DMS53 (cell line): ENCODE data around the gene TMC2.
"Not testable (repeated sequence)": the region's sequence is repeated elsewhere in the genome, so short reads cannot be mapped to it uniquely, and the experiment has no call there.

Experiments used
- DNase-seq: peaks from one replicate; lab custom pipeline; 2025; lab: John Stamatoyannopoulos, UW

Gene TMC2

DNA sequence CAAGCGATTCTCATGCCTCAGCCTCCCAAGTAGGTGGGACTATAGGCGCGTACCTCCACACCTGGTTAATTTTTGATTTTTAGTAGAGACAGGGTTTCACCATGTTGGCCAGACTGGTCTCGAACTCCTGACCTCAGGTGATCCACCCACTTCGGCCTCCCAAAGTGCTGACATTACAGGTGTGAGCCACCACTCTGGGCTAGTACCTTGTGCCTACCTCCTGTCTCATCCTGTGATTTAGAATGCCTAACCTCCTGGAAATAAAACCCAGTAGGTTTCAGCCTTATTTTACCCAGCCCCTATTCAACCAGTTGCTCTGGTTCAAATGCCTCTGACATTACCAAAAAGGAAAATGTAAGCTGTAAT is 10.2 kb upstream of the TMC2 start:
- DNase-seq = not testable (repeated sequence)

- DNase-seq = no peak
Observed at GRCh38 chr20:2527762-2528161, 8.6 kb upstream of the TMC2 start.

- no peak for DNase-seq
Observed at GRCh38 chr20:2528671-2529271, 7.6 kb upstream of the TMC2 start.

- no peak for DNase-seq
Observed at GRCh38 chr20:2533118-2533517, 3.3 kb upstream of the TMC2 start.

DNA sequence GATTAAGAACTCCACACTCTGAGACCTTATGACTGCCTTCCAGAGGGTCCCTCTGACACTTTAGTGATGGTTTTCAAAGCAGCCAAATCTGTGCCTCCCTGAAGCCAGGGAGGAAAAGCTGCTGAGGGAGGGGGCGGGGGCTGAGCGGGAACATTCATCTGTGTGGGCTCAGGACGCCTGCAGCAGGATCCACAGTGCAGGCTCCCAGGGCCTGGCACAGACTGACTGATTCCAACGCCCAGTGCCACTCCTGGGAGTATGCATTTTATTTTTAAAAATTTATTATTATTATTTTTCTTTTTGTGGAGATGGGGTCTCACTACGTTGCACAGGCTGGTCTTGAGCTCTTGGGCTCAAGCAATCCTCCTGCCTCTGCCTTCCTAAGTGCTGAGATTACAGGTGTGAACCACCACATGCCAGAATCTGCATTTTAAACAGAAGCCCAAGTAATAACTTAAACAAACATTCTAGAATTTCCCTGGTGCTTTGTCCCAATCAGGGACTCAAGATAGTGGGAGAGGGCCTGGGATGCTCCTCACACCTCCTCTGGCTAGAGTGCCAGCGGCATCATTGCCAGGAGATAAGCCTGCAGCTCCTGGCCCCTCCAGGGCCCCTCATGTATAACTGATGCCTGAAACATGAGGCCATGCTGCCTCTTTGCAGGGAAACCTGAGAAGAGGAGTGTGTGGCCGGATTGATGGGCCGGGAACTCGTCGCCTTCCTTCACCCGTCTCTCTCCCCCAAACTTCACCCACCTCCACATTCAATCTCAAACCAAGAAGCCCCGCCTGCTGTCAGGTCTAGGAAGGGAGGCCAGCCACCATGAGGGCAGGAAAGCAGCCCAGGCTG is 438 bp upstream of the TMC2 start:
- DNase-seq = no peak

DNA sequence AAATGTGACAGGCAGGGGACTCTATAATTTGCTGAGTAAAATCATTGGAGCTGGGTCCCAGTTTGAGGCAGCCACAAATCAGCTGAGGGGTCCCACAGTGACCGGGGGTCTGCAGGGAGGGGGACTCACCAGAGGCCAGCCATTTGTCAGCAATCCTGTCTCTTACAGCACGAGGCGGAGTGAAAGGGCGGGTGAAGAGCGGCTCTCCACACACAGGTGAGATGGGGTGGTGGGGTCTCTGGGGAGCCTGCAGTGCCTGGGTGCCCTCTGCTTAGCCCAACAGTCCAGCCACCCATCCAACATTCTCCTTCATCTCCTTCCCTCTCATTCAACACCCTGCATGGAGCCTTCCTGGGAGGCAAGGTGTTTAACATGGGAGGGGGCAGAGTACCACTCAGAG is 728 bp downstream of the TMC2 start:
- DNase-seq = no peak

DNA sequence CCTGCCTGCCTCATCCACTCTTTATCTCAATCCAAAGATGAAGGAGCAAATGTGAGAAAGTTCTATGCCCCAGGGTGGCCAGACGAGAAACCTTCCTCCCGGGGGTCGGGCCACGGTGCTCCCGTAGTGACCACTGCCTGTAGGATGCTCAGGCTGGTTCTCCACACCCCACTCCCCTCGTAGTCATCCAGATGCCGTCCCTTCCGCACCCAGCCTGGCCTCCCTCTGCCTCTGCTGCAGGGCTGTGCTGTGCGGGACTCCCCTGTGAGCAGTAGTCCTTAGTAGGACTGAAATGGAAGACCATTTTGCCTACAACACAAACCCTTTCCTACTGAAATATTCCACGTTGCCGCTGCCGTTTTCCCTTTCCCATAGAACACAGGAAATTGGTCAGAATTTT is 2.0 kb downstream of the TMC2 start:
- no peak for DNase-seq

DNA sequence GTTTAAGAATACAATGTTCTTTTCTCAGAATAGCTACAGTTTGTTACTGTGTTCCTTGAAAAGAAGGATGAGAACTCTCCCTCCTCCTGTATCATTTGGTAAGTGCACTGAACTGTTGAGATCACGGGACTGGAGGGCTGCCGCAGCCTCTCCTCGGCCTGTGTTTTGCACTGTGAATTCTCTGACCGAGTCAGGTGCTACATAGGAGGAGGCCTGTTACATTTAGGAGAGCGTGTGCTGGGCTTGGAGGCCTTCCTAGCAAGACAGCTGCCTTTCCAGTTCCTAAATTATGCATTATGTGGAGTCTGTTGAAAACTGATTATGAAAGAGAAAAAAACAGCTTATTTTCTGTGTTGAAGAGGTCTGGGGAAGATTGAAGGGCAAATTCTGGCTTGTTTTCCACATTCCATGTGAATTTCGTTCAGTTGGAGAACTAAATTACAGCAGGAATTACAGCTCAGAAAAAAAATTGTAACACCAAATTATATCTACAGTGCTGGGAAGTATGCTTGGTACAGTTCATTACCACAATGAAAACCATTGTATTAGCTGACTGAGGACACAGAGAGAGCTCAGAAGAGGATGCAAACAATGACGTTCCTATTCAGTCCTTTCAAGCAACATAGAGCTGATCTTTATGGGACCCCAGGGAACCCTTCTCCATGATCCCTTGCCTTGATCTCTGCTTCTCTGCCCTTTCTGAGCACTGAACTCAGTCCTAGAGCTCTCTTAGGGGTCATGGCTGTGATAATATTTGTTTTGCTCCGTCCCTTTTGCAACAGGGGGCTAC is 2.8 kb downstream of the TMC2 start:
- no peak for DNase-seq

- no peak for DNase-seq
Observed at GRCh38 chr20:2541940-2542339, 5.6 kb downstream of the TMC2 start.

- DNase-seq = no peak
Observed at GRCh38 chr20:2542361-2542760, 6.0 kb downstream of the TMC2 start.

DNA sequence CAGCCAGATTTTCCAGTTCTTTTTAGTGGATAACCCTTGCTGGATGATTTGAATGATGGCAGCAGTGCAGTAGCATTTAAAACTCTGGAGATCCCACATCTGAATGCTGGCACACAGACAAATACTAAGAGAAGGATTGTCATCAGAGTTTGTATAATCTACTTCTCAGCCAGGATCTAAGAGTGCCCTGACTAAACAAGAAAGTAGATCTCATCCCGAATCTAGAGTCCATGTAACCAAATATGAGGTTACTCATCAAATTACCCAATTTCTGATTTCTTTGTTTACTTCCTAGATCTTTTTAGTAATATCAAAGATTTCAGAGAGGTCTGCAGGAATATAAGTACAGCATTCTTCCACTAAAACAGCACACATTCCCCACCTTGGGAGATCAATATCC is 7.8 kb downstream of the TMC2 start:
- no peak for DNase-seq

- DNase-seq = no peak
Observed at GRCh38 chr20:2545594-2545993, 9.2 kb downstream of the TMC2 start.

- no peak for DNase-seq
Observed at GRCh38 chr20:2557873-2558580, 21.7 kb downstream of the TMC2 start.

DNA sequence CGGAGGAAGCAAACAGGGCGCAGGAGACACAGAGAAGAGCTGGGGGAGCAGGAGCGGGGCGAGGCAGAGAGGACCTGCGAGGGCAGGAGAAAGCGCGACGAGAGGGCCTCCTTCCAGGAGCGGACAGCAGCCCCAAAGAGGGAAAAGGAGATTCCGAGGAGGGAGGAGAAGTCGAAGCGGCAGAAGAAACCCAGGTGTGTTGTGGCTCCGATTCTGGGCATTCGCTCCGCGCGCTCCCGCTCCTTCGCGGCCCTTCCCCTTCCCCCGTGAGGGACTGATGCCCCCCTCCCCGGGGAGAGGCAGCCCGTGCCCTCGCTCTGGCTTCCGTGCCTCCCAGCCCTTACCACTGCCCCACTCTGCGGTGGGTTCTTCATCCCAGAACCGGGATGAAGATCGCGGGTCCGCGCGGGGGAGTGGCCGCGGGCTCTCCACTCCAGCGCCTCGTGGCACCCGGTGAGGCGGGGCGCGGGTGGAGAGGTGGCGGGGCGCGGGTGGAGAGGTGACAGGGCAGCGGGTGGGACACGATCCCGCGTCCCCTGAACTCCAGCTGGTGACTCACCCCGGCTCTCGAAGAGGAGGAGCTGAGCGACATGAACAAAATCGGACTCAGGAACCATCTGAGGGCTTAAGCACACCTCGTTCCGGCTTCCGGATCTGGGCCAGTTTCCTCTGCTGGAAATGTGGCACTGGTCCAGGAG is 22.4 kb downstream of the TMC2 start:
- peak; percentile 46 for DNase-seq

GRCh38 chr20:2559279-2559626 is 22.9 kb downstream of the TMC2 start:
- DNase-seq = no peak

DNA sequence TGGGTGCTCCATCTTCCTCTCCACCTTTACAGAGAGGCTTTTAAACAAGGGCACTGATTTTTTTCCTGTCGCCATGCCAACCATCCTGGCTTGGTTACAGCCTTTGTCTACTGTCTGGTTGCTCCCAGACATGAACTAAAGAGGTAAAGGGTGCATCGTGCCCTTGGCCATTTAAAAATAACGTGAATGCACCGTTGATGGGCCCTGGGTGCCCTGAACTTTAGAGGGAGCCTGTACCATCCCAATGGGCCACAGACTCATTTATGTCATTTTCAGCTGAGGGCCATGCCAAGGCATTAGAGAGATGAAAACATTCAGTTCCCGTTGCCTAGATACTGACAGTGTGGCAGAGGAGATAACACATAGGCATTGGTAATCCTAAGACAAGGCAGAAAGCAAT is 23.3 kb downstream of the TMC2 start:
- DNase-seq = peak; percentile 37

GRCh38 chr20:2563116-2563515 is 26.7 kb downstream of the TMC2 start:
- no peak for DNase-seq

DNA sequence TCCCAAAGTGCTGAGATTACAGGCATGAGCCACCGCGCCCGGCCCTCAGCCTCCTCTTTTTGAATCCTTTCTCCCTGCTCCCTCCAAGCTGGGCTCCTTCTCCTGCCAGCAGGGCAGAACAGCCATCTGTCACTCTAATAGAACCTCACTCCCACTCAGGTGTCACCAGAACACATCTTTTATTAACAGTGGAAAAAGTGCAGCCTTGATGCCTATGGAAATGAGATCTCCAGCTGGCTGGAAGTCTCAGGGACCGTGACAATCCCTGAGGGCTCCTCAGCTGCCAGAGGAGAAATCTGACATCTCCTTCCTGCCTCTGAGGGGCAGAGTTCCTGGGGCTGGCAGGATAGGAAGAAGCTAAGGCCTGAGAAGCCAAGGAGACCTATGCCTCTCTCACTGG is 28.0 kb downstream of the TMC2 start:
- no peak for DNase-seq

GRCh38 chr20:2575682-2576081 is 39.3 kb downstream of the TMC2 start:
- DNase-seq = no peak

DNA sequence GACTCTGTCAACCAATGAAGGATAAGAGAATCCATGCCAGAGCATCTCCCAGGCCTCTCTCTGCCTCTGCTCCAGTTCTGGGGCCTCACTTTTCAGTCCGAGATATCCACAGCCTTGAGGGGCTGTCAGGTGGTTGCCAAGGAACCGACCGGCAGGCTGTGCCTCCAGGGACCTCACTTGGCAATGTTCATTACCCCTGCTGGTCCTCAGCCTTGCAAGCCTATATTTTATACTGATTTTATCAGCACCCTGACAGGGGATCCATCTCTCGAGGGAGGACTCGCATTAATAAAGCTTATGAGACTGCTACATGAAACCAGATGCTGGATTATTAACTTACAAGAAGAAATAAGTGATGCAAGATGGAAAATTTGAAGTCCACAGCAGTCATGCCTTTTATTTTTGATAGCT is 39.9 kb downstream of the TMC2 start:
- no peak for DNase-seq

- peak; percentile 41 for DNase-seq
Observed at GRCh38 chr20:2578475-2579192, 42.3 kb downstream of the TMC2 start.
